Measurements from ENCODE around the gene CLDN9.

Gene CLDN9

GRCh38 chr16:2975161-2975795, 37.4 kb upstream of the CLDN9 start:
- H3K36me3 ChIP-seq (ENCODE audit: control insufficient read depth in 2 of 2, insufficient read depth in 2 of 2, low read length in 2 of 2) = no peaks in the 10 kb centered on the region
- no peak overlapping the region for H3K4me3 ChIP-seq (ENCODE audit: low read length in 2 of 2)
- no peaks in the 10 kb centered on the region for H3K9me3 ChIP-seq (ENCODE audit: control insufficient read depth in 2 of 2, low read length in 2 of 2)
- H3K9ac ChIP-seq (ENCODE audit: low read length in 2 of 2) = no peak overlapping the region
- no peak overlapping the region for H3K27ac ChIP-seq (ENCODE audit: low read length)
- H3K4me1 ChIP-seq (ENCODE audit: control insufficient read depth, insufficient read depth, low read length) = peaks cover 8% of the 10 kb centered on the region
- H3K27me3 ChIP-seq (ENCODE audit: control insufficient read depth in 1 of 2, insufficient read depth in 2 of 2, low read length in 2 of 2) = peaks cover 9 to 12% of the 10 kb centered on the region in 2 donors

- Histone ChIP-seq H3K36me3 (ENCODE audit: control insufficient read depth in 2 of 2, insufficient read depth in 2 of 2, low read length in 2 of 2) (no peaks in the 10 kb centered on the region), H3K27me3 (ENCODE audit: control insufficient read depth in 1 of 2, insufficient read depth in 2 of 2, low read length in 2 of 2) (peaks cover 6 to 7% of the 10 kb centered on the region in 2 donors), H3K4me3 (ENCODE audit: low read length in 2 of 2) (no peak overlapping the region), H3K9ac (ENCODE audit: low read length in 2 of 2) (no peak overlapping the region), H3K4me1 (ENCODE audit: control insufficient read depth, insufficient read depth, low read length) (peaks cover 11% of the 10 kb centered on the region), H3K9me3 (ENCODE audit: control insufficient read depth in 2 of 2, low read length in 2 of 2) (no peaks in the 10 kb centered on the region), H3K27ac (ENCODE audit: low read length) (no peak overlapping the region)
Observed at GRCh38 chr16:2976201-2976600, 36.5 kb upstream of the CLDN9 start.

GRCh38 chr16:2976673-2977072, 36.0 kb upstream of the CLDN9 start:
- Histone ChIP-seq H3K27ac (ENCODE audit: low read length) (no peak overlapping the region), H3K36me3 (ENCODE audit: control insufficient read depth in 2 of 2, insufficient read depth in 2 of 2, low read length in 2 of 2) (no peaks in the 10 kb centered on the region), H3K27me3 (ENCODE audit: control insufficient read depth in 1 of 2, insufficient read depth in 2 of 2, low read length in 2 of 2) (peaks cover 4 to 7% of the 10 kb centered on the region in 2 donors), H3K4me1 (ENCODE audit: control insufficient read depth, insufficient read depth, low read length) (peaks cover 13% of the 10 kb centered on the region), H3K4me3 (ENCODE audit: low read length in 2 of 2) (no peak overlapping the region), H3K9ac (ENCODE audit: low read length in 2 of 2) (no peak overlapping the region), H3K9me3 (ENCODE audit: control insufficient read depth in 2 of 2, low read length in 2 of 2) (no peaks in the 10 kb centered on the region)

GRCh38 chr16:2977440-2977839, 35.3 kb upstream of the CLDN9 start:
- Histone ChIP-seq H3K4me3 (ENCODE audit: low read length in 2 of 2) (no peak overlapping the region), H3K36me3 (ENCODE audit: control insufficient read depth in 2 of 2, insufficient read depth in 2 of 2, low read length in 2 of 2) (no peaks in the 10 kb centered on the region), H3K27ac (ENCODE audit: low read length) (no peak overlapping the region), H3K9ac (ENCODE audit: low read length in 2 of 2) (no peak overlapping the region), H3K27me3 (ENCODE audit: control insufficient read depth in 1 of 2, insufficient read depth in 2 of 2, low read length in 2 of 2) (peaks cover 4 to 5% of the 10 kb centered on the region in 2 donors), H3K9me3 (ENCODE audit: control insufficient read depth in 2 of 2, low read length in 2 of 2) (no peaks in the 10 kb centered on the region), H3K4me1 (ENCODE audit: control insufficient read depth, insufficient read depth, low read length) (peaks cover 13% of the 10 kb centered on the region)

- H3K4me1 ChIP-seq (ENCODE audit: control insufficient read depth, insufficient read depth, low read length) = peaks cover 18% of the 10 kb centered on the region
- no peak overlapping the region for H3K9ac ChIP-seq (ENCODE audit: low read length in 2 of 2)
- H3K36me3 ChIP-seq (ENCODE audit: control insufficient read depth in 2 of 2, insufficient read depth in 2 of 2, low read length in 2 of 2) = no peaks in the 10 kb centered on the region
- H3K27me3 ChIP-seq (ENCODE audit: control insufficient read depth in 1 of 2, insufficient read depth in 2 of 2, low read length in 2 of 2) = peaks cover 4 to 5% of the 10 kb centered on the region in 2 donors
- peak overlapping the region; percentile 40 to 88 for H3K4me3 ChIP-seq (ENCODE audit: low read length in 2 of 2)
- no peak overlapping the region for H3K27ac ChIP-seq (ENCODE audit: low read length)
- H3K9me3 ChIP-seq (ENCODE audit: control insufficient read depth in 2 of 2, low read length in 2 of 2) = no peaks in the 10 kb centered on the region
Observed at GRCh38 chr16:2979669-2980226, 33.0 kb upstream of the CLDN9 start.

GRCh38 chr16:2980227-2981176, 32.2 kb upstream of the CLDN9 start, which contains the start of gene PKMYT1:
PKMYT1 (minus strand) TSS chr16:2980446; CDS start chr16:2979657, 789 bp downstream.
- peaks cover 21% of the 10 kb centered on the region for H3K4me1 ChIP-seq (ENCODE audit: control insufficient read depth, insufficient read depth, low read length)
- H3K27me3 ChIP-seq (ENCODE audit: control insufficient read depth in 1 of 2, insufficient read depth in 2 of 2, low read length in 2 of 2) = peaks cover 0 to 5% of the 10 kb centered on the region in 2 donors
- H3K4me3 ChIP-seq (ENCODE audit: low read length in 2 of 2) = peak within 1 kb of the TSS; percentile 86 to 88
- H3K27ac ChIP-seq (ENCODE audit: low read length) = peak within 1 kb of the TSS; percentile 46
- H3K9ac ChIP-seq (ENCODE audit: low read length in 2 of 2) = peak within 1 kb of the TSS; percentile 89 to 91
- no peaks in the 10 kb centered on the region for H3K9me3 ChIP-seq (ENCODE audit: control insufficient read depth in 2 of 2, low read length in 2 of 2)
- no peaks in the 10 kb centered on the region for H3K36me3 ChIP-seq (ENCODE audit: control insufficient read depth in 2 of 2, insufficient read depth in 2 of 2, low read length in 2 of 2)

- peak overlapping the region; percentile 86 to 88 for H3K4me3 ChIP-seq (ENCODE audit: low read length in 2 of 2)
- H3K27ac ChIP-seq (ENCODE audit: low read length) = no peak overlapping the region
- no peaks in the 10 kb centered on the region for H3K9me3 ChIP-seq (ENCODE audit: control insufficient read depth in 2 of 2, low read length in 2 of 2)
- no peaks in the 10 kb centered on the region for H3K36me3 ChIP-seq (ENCODE audit: control insufficient read depth in 2 of 2, insufficient read depth in 2 of 2, low read length in 2 of 2)
- H3K4me1 ChIP-seq (ENCODE audit: control insufficient read depth, insufficient read depth, low read length) = peaks cover 25% of the 10 kb centered on the region
- peaks cover 0 to 7% of the 10 kb centered on the region in 2 donors for H3K27me3 ChIP-seq (ENCODE audit: control insufficient read depth in 1 of 2, insufficient read depth in 2 of 2, low read length in 2 of 2)
- peak overlapping the region in 1 of 2 donors; percentile 91 for H3K9ac ChIP-seq (ENCODE audit: low read length in 2 of 2)
Observed at GRCh38 chr16:2981177-2981898, 31.4 kb upstream of the CLDN9 start.

GRCh38 chr16:2981899-2982250, 30.8 kb upstream of the CLDN9 start:
- H3K9ac ChIP-seq (ENCODE audit: low read length in 2 of 2) = no peak overlapping the region
- no peaks in the 10 kb centered on the region for H3K9me3 ChIP-seq (ENCODE audit: control insufficient read depth in 2 of 2, low read length in 2 of 2)
- peaks cover 25% of the 10 kb centered on the region for H3K4me1 ChIP-seq (ENCODE audit: control insufficient read depth, insufficient read depth, low read length)
- H3K4me3 ChIP-seq (ENCODE audit: low read length in 2 of 2) = no peak overlapping the region
- peaks cover 0 to 7% of the 10 kb centered on the region in 2 donors for H3K27me3 ChIP-seq (ENCODE audit: control insufficient read depth in 1 of 2, insufficient read depth in 2 of 2, low read length in 2 of 2)
- H3K27ac ChIP-seq (ENCODE audit: low read length) = no peak overlapping the region
- H3K36me3 ChIP-seq (ENCODE audit: control insufficient read depth in 2 of 2, insufficient read depth in 2 of 2, low read length in 2 of 2) = no peaks in the 10 kb centered on the region

GRCh38 chr16:2982402-2982801, 30.3 kb upstream of the CLDN9 start:
- Histone ChIP-seq H3K4me3 (ENCODE audit: low read length in 2 of 2) (no peak overlapping the region), H3K9ac (ENCODE audit: low read length in 2 of 2) (no peak overlapping the region), H3K9me3 (ENCODE audit: control insufficient read depth in 2 of 2, low read length in 2 of 2) (no peaks in the 10 kb centered on the region), H3K36me3 (ENCODE audit: control insufficient read depth in 2 of 2, insufficient read depth in 2 of 2, low read length in 2 of 2) (no peaks in the 10 kb centered on the region), H3K27ac (ENCODE audit: low read length) (no peak overlapping the region), H3K4me1 (ENCODE audit: control insufficient read depth, insufficient read depth, low read length) (peaks cover 25% of the 10 kb centered on the region), H3K27me3 (ENCODE audit: control insufficient read depth in 1 of 2, insufficient read depth in 2 of 2, low read length in 2 of 2) (peaks cover 0 to 11% of the 10 kb centered on the region in 2 donors)

GRCh38 chr16:2983706-2984136, 29.0 kb upstream of the CLDN9 start:
- no peak overlapping the region for H3K9ac ChIP-seq (ENCODE audit: low read length in 2 of 2)
- H3K27ac ChIP-seq (ENCODE audit: low read length) = no peak overlapping the region
- H3K4me3 ChIP-seq (ENCODE audit: low read length in 2 of 2) = peak overlapping the region in 1 of 2 donors; percentile 29

More at GRCh38 chr16:2983706-2984136, 29.0 kb upstream of the CLDN9 start:
- Histone ChIP-seq H3K27me3 (ENCODE audit: control insufficient read depth in 1 of 2, insufficient read depth in 2 of 2, low read length in 2 of 2) (peaks cover 0 to 11% of the 10 kb centered on the region in 2 donors), H3K36me3 (ENCODE audit: control insufficient read depth in 2 of 2, insufficient read depth in 2 of 2, low read length in 2 of 2) (no peaks in the 10 kb centered on the region), H3K4me1 (ENCODE audit: control insufficient read depth, insufficient read depth, low read length) (peaks cover 25% of the 10 kb centered on the region), H3K9me3 (ENCODE audit: control insufficient read depth in 2 of 2, low read length in 2 of 2) (no peaks in the 10 kb centered on the region)
